GM18909 (cell line): Measurements from ENCODE around the gene LY6G6C.
A peak's percentile ranks its signal among the peaks of the same experiment; 100 is the strongest.
"Not testable (repeated sequence)": the region's sequence is repeated elsewhere in the genome, so short reads cannot be mapped to it uniquely, and the experiment has no call there.

Experiments used
- ATAC-seq: cut with Tn5 transposase; IDR thresholded peaks from one replicate; pipeline ENCODE4 v1.9.1; 2021; ENCODE audit warnings: mild to moderate bottlenecking; ENCODE audit not compliant: unreplicated experiment, poor library complexity

Gene LY6G6C

DNA sequence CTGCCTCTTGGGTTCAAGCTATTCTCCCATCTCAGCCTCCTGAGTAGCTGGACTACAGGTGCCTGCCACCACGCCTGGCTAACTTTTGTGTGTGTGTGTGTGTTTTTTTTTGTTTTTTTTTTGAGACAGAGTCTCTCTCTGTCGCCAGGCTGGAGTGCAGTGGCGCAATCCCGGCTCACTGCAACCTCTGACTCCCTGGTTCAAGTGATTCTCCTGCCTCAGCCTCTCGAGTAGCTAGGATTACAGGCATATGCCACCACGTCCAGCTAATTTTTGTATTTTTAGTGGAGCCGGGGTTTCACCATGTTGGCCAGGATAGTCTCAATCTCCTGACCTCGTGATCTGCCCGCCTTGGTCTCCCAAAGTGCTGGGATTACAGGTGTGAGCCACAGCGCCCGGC, 12.4 kb downstream of the LY6G6C start:
- not testable (repeated sequence) for ATAC-seq

DNA sequence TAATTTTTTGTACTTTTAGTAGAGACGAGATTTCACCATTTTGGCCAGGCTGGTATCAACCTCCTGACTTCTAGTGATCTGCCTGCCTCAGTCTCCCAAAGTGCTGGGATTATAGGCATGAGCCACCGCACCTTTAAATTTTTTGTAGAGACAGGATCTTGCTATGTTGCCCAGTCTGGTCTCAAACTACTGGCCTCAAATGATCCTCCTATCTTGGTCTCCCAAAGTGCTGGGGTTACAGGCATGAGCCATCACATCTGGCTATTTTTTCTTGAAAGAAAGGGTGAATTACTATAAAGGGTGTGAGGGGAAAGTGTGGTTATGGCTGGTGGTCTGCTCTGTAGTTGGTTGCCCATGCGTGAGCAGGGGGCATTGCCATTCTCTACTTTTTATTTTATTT, 13.3 kb downstream of the LY6G6C start:
- no peak for ATAC-seq

DNA sequence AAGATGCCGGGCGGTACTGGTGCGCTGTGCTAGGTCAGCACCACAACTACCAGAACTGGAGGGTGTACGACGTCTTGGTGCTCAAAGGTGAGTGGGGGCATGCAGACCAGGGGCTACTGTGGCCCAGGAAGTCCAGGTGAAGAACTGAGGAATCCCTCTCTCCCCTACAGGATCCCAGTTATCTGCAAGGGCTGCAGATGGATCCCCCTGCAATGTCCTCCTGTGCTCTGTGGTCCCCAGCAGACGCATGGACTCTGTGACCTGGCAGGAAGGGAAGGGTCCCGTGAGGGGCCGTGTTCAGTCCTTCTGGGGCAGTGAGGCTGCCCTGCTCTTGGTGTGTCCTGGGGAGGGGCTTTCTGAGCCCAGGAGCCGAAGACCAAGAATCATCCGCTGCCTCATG, 13.8 kb downstream of the LY6G6C start:
- no peak for ATAC-seq

DNA sequence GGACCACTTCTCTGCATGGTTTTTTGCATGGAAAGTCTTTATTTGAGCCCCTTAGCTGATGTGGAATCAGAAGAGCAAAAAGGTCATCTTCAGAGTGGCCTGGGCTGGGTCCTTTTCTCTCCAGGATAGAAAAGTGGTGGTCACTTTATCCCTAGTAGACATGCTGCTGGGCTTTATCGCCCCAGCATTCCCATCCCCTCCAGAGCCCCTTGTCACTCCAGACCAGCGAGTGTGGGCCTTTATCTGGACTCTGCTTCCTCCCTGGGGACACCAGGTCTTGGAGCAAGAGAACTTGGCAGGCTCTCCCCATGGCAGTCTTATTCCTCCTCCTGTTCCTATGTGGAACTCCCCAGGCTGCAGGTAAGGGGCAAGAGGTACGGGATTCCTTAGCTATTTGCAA, 14.9 kb downstream of the LY6G6C start, which contains the start of gene LY6G6F:
Gene LY6G6F (plus strand): TSS at position 268 of the 400 bp plus-strand sequence. CDS start 41 bp downstream, at position 309.
- ATAC-seq, result no peak

DNA sequence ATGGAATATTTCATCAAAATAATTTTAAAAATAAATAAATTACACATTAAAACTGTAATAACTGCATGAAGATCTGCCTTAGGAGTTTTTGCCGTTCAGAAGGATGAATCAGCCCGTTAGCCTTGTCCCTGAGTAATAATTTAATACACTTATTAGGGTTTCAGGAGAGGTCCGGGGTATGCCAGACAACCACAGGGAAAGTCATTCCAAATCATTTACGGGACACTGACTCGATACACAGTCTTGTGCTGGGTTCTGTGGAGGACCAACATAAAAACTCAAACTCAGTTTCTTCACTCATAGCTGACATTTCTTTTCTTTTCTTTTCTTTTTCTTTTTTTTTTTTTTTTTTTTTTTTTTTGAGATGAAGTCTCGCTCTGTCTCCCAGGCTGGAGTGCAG, 15.6 kb downstream of the LY6G6C start:
- ATAC-seq, result no peak

DNA sequence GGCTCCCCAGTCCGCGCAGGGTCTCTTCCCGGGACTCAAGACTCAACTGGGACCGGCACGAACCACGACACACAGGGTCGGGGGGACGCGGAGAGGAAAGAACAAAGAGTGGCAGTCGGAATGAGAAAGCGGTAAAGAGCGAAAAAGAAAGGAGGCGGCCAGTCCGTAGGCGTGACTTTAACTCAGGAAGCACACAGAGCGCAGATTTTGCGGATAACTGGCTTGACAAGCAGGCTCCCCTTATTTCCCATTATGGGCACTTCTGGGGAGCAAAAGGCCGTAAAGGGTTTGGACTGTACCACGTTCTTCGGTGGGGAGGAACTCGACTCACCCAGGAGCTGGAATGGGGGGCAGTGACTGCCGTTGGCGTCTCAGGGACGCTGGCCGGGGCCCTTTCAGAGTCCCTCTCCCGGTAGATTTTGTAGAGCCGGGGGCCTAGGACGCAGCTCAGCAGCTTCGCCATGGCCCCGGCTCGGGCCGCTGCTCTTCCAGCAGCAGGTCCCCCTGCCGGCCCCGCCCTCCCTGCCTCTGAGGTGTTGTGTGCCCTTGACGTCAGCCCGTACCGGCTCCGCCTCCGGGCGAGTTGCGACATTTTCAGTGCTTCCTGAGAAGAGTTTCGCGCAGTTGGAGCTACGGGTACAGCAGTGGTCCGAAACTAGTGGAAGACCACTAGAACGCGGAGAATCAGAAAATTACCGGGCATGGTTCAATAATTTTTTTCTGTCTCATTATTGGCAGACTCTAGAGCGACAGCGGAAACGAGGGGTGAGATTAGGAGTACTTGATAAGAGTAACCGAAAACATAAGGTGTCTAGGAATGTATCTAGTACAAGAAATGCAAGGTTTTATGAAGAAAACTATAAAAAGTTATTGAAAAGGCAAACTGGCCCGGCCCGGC, 18.5 kb downstream of the LY6G6C start, which contains the start of gene ABHD16A:
Gene ABHD16A (minus strand): TSS at position 506 of the 898 bp plus-strand sequence. CDS start 43 bp downstream, at position 463.
- ATAC-seq, result peak; percentile 85

DNA sequence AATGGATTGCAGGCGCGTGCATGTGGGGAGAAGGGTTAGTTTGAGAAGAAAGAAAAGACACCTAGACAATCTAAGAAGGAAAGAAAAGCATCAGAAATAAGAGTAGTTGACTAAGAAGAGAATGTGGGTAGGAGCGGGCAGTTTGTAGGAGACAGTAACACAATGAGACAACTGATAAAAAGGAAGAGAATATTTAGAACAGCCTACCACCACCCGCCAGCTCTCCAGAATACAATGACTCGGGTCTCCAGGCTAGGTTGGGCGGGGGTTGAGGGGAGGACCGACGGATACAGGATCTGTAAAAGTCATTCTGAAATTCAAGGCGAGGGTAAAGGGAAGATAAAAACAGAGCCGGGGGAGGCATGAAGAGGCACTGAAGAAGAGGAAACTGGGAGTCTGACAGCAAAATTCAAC, 19.1 kb downstream of the LY6G6C start:
- ATAC-seq, result no peak

DNA sequence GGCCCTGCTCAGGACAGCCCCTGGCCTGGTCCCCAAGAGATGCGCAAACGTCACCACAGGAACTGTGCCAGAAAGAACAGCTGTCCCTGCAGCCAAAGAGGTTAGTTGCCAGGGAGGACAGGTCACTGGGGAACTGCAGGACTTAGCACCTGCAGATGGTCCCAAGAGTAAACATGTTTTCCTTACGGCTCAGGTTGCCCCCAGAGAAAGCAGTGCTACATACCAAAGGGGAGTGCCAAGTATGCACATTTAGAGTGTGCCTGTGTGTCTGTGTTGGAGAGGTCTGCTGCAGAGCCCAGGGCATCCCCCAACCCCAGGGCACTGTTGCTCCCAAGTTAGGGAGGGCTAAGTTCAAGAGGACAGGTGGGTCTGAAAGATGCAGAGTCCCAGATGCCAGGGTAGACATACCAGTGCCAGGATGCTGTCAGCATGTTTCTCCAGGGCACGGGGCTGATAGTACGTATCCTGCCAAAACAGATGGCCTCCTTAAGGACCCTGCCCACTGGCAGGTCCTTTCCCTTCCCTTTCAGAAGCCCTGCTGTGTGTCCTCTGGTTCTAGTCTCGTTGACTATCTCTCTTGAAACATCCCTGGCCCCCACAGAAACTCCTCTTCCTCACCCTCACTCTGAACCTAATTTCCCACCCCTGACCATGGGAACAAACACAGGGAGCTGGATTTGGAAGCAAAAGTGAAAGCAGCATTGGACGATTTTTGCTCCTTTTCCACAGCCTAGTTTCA, 19.7 kb downstream of the LY6G6C start:
- ATAC-seq, result no peak

DNA sequence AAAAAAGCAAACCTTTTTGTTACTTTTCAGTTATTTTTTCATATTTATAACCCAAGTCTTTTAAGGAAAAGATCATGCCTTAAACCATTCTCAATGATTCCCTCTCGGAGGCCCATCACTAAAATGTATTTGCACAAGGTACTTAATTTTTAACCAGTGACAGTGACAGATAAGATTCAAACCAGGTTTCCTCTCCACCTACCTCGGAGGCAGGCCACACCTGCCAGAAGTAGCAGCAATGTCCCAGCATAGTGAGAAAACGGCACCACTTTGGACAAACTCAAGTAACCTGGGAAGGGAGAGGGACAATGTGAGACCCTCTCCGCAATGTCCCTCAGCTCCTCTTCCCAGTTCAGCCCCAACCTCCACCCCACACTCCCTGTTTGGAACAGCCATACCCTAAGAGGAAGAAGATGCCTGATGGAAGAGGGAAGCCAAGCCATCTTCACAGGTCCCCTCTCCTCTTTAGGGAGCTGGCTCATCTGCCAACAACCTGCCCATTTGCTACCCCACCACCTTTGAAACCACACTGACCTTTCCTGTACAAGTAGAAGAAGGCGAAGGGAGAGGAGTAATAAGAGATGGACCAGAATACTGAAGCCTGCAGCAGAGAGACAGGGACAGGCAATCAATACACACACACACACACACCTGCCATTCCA, 20.7 kb downstream of the LY6G6C start:
- ATAC-seq, result no peak

DNA sequence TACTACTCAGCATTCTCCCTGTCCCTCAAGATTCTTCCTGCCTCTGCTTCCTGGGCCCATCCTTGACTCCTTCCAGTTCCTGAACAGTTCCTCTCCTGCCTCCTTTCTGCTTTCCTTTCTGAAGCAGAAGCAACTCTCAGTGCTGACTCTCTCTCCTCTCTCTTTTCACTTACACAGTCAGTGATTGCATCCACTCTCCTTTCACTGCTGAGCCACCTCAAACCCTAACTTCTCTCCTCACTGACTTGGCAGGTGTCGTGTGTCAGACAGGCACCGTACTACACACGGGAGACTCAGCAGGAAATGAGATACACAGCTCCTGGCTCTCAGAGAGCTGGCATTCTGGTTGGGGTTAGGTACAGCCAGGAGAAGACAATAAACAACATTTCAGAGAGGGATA, 24.0 kb downstream of the LY6G6C start:
- ATAC-seq, result no peak

DNA sequence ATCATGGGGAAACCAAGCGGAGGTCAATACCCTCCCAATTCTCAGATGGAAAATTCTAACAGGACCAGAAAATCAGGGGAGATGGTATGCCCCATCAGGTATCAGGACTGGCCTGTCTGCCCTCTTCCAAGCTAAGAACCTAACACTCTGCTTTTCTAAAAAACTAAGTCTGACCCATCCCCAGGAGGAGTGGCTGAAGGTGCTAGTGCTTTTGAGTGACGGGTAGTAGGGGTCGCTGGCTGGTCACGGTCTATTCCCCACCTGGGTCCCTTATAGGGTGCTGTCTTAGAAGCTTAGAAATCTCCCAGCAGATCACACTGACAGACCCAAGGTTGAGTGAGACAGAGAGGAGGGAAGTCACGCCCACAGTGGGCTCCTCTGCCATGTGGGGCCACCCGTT, 28.0 kb downstream of the LY6G6C start:
- ATAC-seq, result no peak

DNA sequence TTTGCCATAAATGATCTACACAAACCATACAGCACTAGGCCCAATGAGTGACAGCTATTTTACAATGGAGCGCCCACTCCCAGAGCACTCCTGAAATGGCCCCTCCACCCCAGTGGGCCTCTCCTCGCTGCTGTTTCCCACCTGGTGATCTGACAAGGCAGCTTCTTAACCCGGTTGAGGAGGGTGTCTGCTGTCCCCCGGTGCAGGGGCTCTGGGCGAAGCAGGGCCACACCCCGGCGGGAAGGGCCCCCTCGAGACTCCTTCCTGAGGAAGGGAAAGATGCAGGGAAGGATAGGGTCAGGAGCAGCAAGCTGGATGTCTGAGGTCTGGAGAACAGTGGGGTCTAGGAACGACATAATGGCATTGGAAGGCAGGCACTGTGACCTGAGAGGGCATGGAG, 28.7 kb downstream of the LY6G6C start:
- ATAC-seq, result no peak

DNA sequence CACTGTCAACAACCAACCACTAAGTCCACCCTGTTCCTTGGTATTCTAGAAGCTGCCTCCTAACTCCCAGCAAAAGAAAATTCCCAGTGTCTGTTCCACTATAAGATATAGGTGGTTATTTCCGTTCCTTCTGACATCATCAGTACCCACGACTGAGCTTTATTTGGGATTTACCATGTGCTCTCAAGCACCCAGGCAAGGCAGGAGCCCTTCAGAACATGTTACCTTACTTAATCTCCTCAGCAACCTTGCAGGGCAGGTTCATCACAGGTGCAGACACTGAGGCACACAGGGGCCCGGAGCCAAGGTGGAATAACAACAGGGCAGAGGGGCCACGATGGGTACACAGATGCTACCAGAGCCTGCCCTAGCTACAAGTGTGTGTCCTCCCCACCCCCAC, 29.2 kb downstream of the LY6G6C start:
- ATAC-seq, result no peak

DNA sequence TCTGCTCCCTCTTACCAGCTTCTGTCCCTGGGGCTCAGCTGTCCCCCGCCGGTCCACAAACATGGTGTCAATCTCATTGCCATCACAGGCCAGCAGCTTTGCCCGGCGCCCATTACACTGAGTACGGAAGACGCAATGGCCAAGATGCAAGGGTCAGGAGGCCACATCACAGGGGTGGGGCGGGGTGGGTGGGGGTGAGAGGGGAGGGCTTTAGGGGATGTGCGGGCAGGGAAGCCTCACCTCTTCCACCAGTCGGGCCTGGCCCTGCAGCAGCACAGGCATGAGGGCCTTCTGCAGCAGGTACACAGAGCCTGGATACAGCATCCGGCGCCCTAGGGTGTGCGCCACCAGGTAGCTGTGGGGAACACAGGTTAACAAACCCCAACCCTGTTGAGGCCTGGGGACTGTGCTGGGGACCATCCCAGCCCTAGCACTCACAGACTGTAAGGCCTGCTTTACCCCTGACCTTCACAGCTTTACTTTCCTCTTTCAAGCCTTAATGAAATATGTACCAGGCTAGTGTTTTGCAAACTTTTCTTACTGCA, 29.9 kb downstream of the LY6G6C start:
- ATAC-seq, result no peak

DNA sequence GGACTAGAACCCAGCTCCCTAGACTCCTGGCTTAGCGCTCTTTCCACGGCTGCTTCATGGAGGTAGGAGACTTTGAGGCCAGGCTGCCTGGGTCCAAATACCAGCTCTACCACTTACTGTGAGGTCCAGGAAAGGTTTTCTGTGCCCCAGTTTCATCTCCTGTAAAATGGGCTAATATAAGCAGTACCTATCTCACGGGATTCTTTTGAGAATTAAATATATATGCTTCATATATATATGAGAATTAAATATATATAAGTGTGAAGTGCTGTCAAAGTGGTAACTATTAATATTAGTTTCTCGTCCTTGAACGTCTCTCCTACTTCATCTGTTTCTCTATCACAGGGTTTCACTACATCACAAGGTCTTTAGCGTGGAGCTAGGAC, 30.5 kb downstream of the LY6G6C start:
- ATAC-seq, result no peak

DNA sequence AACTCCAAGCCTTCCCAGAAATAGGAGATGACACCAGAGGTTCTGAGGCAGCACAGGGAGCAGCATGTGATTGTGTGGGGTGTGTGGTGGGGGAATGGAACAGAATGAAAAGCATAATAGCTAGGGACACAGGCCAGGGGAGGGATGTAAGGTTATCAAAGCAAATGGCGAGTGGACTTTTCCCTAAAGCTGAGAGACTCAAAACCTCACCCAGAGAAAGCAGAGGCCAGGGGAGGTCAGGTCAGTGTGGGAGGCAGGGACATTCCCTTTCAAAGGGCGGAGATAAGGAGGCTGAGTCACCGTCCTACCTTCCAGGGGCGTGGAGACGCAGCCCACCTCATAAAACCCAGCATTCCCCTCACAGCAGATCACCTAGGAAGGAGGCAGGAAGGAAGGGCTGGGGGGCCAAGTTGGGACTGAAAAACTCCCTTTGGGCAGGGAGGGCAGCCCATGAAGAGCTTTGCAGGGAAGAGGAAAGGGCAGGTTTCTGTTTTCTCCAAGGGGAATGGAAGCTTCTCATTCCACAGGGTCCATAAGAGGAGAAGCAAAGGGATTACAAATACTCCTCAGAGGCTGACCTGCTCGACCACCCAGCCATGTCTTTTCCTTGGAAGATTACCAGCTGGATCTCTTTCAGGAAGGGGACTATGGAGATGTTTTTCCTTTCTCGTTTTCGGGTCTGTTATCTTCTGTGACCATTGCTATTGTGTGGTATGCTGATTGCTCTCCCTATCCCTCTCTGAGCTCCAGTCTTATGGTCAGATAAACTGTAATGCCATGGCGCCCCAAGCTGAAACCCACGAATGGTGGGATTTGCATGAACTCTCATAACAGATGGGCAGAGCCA, 31.1 kb downstream of the LY6G6C start:
- no peak for ATAC-seq

DNA sequence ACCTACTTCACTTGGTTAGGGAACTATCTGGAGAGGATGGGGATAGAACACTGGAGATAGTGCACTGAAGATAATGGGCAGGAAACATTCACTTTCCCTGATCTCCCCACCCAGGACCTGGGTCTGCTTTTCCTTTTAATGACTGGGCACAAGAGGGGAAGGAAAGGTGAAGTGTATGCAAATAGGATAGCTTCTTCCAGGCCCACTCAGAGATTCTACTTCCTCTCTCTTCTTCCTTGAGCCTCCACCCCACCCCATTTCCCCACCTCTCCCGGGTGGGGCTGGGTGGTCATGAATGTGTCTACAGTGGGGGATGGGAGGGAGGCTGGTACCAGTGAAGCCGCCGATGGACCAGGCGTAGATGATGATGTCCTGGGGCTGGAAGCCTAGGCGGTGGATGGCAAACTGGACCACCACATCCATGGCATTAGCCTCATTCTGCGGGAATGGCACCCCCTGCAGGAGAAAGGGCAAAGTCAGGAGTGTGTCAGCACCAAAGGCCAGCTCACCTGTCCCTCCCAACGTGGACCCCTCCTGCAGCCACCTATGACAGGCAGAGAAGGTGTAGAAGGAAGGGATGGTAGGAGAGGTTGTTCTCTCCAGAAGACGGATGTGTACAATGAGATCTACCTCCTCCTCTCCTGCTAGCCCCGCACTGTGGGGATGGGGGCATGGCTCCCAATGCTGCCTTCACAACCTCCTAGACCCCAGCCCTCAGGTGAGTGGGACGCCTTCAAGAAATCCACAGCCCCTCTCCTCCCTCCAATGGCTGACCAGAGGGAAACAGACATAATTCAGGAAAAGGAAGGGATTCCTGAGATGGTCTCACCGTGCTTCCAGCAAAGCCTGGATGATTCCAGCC, 32.1 kb downstream of the LY6G6C start:
- ATAC-seq, result no peak

DNA sequence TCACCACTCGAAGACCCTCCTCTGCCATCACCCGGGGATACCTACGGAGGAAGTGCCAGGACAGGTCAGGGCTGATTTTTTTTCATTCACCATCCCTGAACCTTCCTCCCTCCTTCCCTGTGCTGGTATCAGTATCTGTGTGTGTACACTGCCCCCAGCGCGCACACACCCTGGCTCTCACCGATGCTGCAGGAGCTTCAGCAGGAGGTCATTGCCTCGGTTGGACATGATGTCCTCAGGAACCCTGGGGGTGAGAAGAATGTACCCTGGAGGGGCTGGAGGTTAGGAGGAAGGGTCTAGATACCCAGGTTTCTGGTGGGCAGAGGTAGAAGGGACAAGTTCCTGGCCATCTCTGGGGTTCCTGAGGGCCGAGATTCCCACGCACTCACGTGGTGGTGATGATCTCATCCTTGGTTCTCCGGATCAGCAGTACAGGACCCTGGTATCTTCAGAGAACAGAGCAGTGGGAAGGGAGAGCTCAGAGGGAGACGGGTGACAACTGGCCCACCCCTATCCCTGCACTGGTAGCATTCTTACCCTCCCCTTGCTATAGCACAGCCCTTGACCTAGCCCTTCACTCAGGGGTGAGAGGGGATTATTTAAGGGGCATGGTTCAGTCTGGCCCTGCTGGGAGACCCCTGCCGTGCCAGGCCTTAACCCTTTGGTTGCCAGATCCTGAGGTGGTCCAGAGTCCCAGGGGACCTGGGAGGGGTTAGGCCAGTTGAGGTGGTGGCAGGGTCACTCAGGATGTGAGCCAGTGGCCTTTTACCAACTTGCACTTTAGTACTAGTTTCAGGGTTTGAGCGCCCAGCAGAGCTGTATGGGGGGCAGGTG, 33.5 kb downstream of the LY6G6C start:
- ATAC-seq, result no peak
